IMR-90 (cell line): ENCODE data around the gene H3-3A. TPM values are rescaled to one million over a fixed set of nuclear protein-coding genes. Genes with fewer than 3 reads are reported as not detected.

ENCODE experiments used
- ATAC-seq: fragments of 200-7000 bp; cut with Tn5 transposase; 2 replicates; pipeline ENCODE4 v1.9.1; 2020; ENCODE audit warnings: low read depth, mild to moderate bottlenecking, moderate library complexity
- BruUV-seq: library from RNA; stranded (reverse); fragments of 400-500 nt; replicated peaks from 2 replicates; lab custom pipeline; 2021; lab: Mats Ljungman, UMichigan
- CTCF ChIA-PET: fragments of 300-600 bp; formaldehyde crosslinking; extraction: SDS; loops from one replicate; lab custom pipeline; 2021; ENCODE audit warnings: antibody characterized with exemption; lab: Yijun Ruan, JAX
- POLR2A ChIA-PET: fragments of 300-600 bp; sonication (Branson Sonifier 250); formaldehyde crosslinking; loops from one replicate; lab custom pipeline; 2022; ENCODE audit warnings: antibody characterized with exemption; ENCODE audit not compliant: unreplicated experiment; lab: Charles Lee
- DNase-seq: peaks from one replicate; pipeline ENCODE4 v3.0.0; 2013
- H2AFZ ChIP-seq: replicated peaks from 2 replicates; pipeline ENCODE3; 2013; ENCODE audit warnings: low read length, mild to moderate bottlenecking; ENCODE audit not compliant: poor library complexity
- H2AK5ac ChIP-seq: 2 replicates; pipeline ENCODE4 v1.6.1; 2013; ENCODE audit warnings: low read depth, low read length, inconsistent platforms
- H2AK9ac ChIP-seq: replicated peaks from 2 replicates; pipeline ENCODE3; 2013; ENCODE audit warnings: mild to moderate bottlenecking, low read depth, low read length, moderate library complexity; ENCODE audit not compliant: poor library complexity
- H2BK120ac ChIP-seq: 2 replicates; pipeline ENCODE4 v1.6.1; 2013; ENCODE audit warnings: low read depth, low read length, inconsistent platforms
- H2BK15ac ChIP-seq: 3 replicates; pipeline ENCODE4 v1.6.1; 2013; ENCODE audit warnings: low read depth, low read length, inconsistent platforms
- H2BK20ac ChIP-seq: 2 replicates; pipeline ENCODE4 v1.6.1; 2013; ENCODE audit warnings: low read depth, mild to moderate bottlenecking, inconsistent platforms, low read length, moderate library complexity
- H2BK5ac ChIP-seq: 2 replicates; pipeline ENCODE4 v1.6.1; 2013; ENCODE audit warnings: mild to moderate bottlenecking, low read depth, low read length, inconsistent platforms; ENCODE audit not compliant: poor library complexity, severe bottlenecking
- H3K14ac ChIP-seq: replicated peaks from 2 replicates; pipeline ENCODE4 v1.6.1; 2013; ENCODE audit warnings: low read depth, low read length, inconsistent platforms
- H3K18ac ChIP-seq: 2 replicates; pipeline ENCODE4 v1.6.1; 2013; ENCODE audit warnings: low read depth, low read length, control low read depth
- H3K23ac ChIP-seq: 2 replicates; pipeline ENCODE4 v1.6.1; 2013; ENCODE audit warnings: low read depth, low read length, inconsistent platforms
- H3K27ac ChIP-seq: 2 replicates; pipeline ENCODE4 v1.5.1; 2013; ENCODE audit warnings: mild to moderate bottlenecking, control low read depth, low read length; ENCODE audit not compliant: insufficient read depth
- H3K27me3 ChIP-seq: 2 replicates; pipeline ENCODE4 v1.6.1; 2013; ENCODE audit warnings: low read length; ENCODE audit not compliant: control insufficient read depth, insufficient read depth
- H3K36me3 ChIP-seq: 2 replicates; pipeline ENCODE4 v1.6.1; 2013; ENCODE audit warnings: low read length, mixed read lengths; ENCODE audit not compliant: control insufficient read depth, insufficient read depth
- H3K4ac ChIP-seq: 2 replicates; pipeline ENCODE4 v1.6.1; 2013; ENCODE audit warnings: low read depth, low read length, inconsistent platforms
- H3K4me1 ChIP-seq: 2 replicates; pipeline ENCODE4 v1.6.1; 2013; ENCODE audit warnings: low read length, mixed read lengths; ENCODE audit not compliant: control insufficient read depth, insufficient read depth
- H3K4me2 ChIP-seq: 2 replicates; pipeline ENCODE4 v1.6.1; 2013; ENCODE audit warnings: low read depth, mild to moderate bottlenecking, control low read depth, low read length, moderate library complexity
- H3K4me3 ChIP-seq: 2 replicates; pipeline ENCODE4 v1.5.1; 2013; ENCODE audit warnings: low read depth, mild to moderate bottlenecking, control low read depth, low read length, moderate library complexity; ENCODE audit not compliant: insufficient read depth
- H3K56ac ChIP-seq: 2 replicates; pipeline ENCODE4 v1.6.1; 2013; ENCODE audit warnings: low read length, inconsistent platforms; ENCODE audit not compliant: insufficient read depth; ENCODE audit errors: extremely low read depth
- H3K79me1 ChIP-seq, 2 experiments: 2 replicates each; pipeline ENCODE4 v1.6.1; 2013; ENCODE audit warnings: low read length in 2 of 2, inconsistent platforms in 1 of 2, low read depth in 1 of 2
- H3K9ac ChIP-seq: 2 replicates; pipeline ENCODE4 v1.6.1; 2013; ENCODE audit warnings: low read depth, low read length, control low read depth
- H3K9me1 ChIP-seq: 2 replicates; pipeline ENCODE4 v1.6.1; 2013; ENCODE audit warnings: low read length, inconsistent platforms; ENCODE audit not compliant: insufficient read depth
- H3K9me3 ChIP-seq: 2 replicates; pipeline ENCODE4 v1.6.1; 2013; ENCODE audit warnings: low read length; ENCODE audit not compliant: control insufficient read depth, insufficient read depth
- H4K20me1 ChIP-seq: 2 replicates; pipeline ENCODE4 v1.6.1; 2013; ENCODE audit warnings: low read length, inconsistent platforms; ENCODE audit not compliant: insufficient read depth
- H4K5ac ChIP-seq: 2 replicates; pipeline ENCODE4 v1.6.1; 2013; ENCODE audit warnings: mild to moderate bottlenecking, low read depth, low read length, control low read depth
- H4K8ac ChIP-seq, 2 experiments: 2 replicates each; pipeline ENCODE4 v1.6.1; 2013; ENCODE audit warnings: low read depth in 2 of 2, low read length in 2 of 2, control low read depth in 1 of 2, inconsistent platforms in 1 of 2
- H4K91ac ChIP-seq: 2 replicates; pipeline ENCODE4 v1.6.1; 2013; ENCODE audit warnings: low read depth, low read length, inconsistent platforms; ENCODE audit not compliant: insufficient read depth
- BHLHE40 ChIP-seq: fragments of 150-350 bp; IDR thresholded peaks from 2 replicates; pipeline ENCODE4 v1.6.1; 2016; ENCODE audit warnings: mild to moderate bottlenecking, low read depth, low read length
- CEBPB ChIP-seq: IDR thresholded peaks from 2 replicates; pipeline ENCODE4 v1.6.1; 2012; ENCODE audit warnings: low read depth, low read length, improper control_type of control experiment
- CHD1 ChIP-seq: IDR thresholded peaks from 2 replicates; pipeline ENCODE4 v1.6.1; 2012; ENCODE audit warnings: low read depth, low read length, improper control_type of control experiment
- CTCF ChIP-seq: conservative IDR thresholded peaks from 2 replicates; pipeline ENCODE4 v1.5.1; 2012; ENCODE audit warnings: mild to moderate bottlenecking, low read depth, low read length, improper control_type of control experiment
- ELK1 ChIP-seq: fragments of 150-350 bp; IDR thresholded peaks from 2 replicates; pipeline ENCODE4 v1.6.1; 2016; ENCODE audit warnings: low read depth, mild to moderate bottlenecking, low read length, moderate library complexity, borderline replicate concordance
- FOS ChIP-seq: fragments of 150-350 bp; IDR thresholded peaks from 2 replicates; pipeline ENCODE4 v1.6.1; 2016; ENCODE audit warnings: low read depth, low read length
- MAFK ChIP-seq: IDR thresholded peaks from 2 replicates; pipeline ENCODE4 v1.6.1; 2012; ENCODE audit warnings: low read depth, low read length, improper control_type of control experiment
- MAZ ChIP-seq: IDR thresholded peaks from 2 replicates; pipeline ENCODE4 v1.6.1; 2012; ENCODE audit warnings: low read depth, mild to moderate bottlenecking, low read length, improper control_type of control experiment, moderate library complexity, borderline replicate concordance
- MXI1 ChIP-seq: IDR thresholded peaks from 2 replicates; pipeline ENCODE4 v1.6.1; 2012; ENCODE audit warnings: low read depth, mild to moderate bottlenecking, low read length, moderate library complexity, borderline replicate concordance
- NFE2L2 ChIP-seq: fragments of 150-350 bp; IDR thresholded peaks from 2 replicates; pipeline ENCODE4 v1.6.1; 2016; ENCODE audit warnings: low read depth, mild to moderate bottlenecking, low read length
- RAD21 ChIP-seq: IDR thresholded peaks from 2 replicates; pipeline ENCODE4 v1.6.1; 2012; ENCODE audit warnings: low read length, improper control_type of control experiment
- RCOR1 ChIP-seq: IDR thresholded peaks from 2 replicates; pipeline ENCODE4 v1.6.1; 2012; ENCODE audit warnings: mild to moderate bottlenecking, low read length, improper control_type of control experiment; ENCODE audit not compliant: insufficient replicate concordance
- RFX5 ChIP-seq: IDR thresholded peaks from 2 replicates; pipeline ENCODE4 v1.8.0; 2012; ENCODE audit warnings: low read depth, mild to moderate bottlenecking, low read length, moderate library complexity
- SMC3 ChIP-seq: fragments of 150-350 bp; IDR thresholded peaks from 2 replicates; pipeline ENCODE4 v1.6.1; 2016; ENCODE audit warnings: low read depth, mild to moderate bottlenecking, antibody characterized with exemption, low read length, moderate library complexity
- USF2 ChIP-seq: fragments of 150-350 bp; IDR thresholded peaks from 2 replicates; pipeline ENCODE4 v1.6.1; 2017; ENCODE audit warnings: mild to moderate bottlenecking, antibody characterized with exemption, low read length, low read depth
- WGBS, 2 experiments: methylation state at CpG; one replicate each; pipeline versions ENCODE4 v1.1.5 to v1.1.7; 2013; ENCODE audit warnings: missing lambda C conversion rate in 2 of 2; ENCODE audit not compliant: insufficient read length in 1 of 2; ENCODE audit errors: extremely low coverage in 2 of 2; 5-methylcytosine and 5-hydroxymethylcytosine counted together
- dilution Hi-C: fragments of 300-500 bp; cut with HindIII; formaldehyde crosslinking; loops from one replicate; pipeline ENCODE4 v1.14.3; 2018; ENCODE audit warnings: low sequenced_read_pairs; ENCODE audit not compliant: unreplicated experiment
- in situ Hi-C: fragments of 300-500 bp; cut with MboI; formaldehyde crosslinking; loops from 3 replicates; pipeline ENCODE4 v1.14.3; 2019; ENCODE audit warnings: low sequenced_read_pairs, inconsistent platforms, mixed read lengths
- intact Hi-C: fragments of 100-400 bp; cut with micrococcal nuclease; formaldehyde crosslinking; loops from 2 replicates; pipeline ENCODE4 v1.10.0; 2022
- polyA plus RNA-seq, 3 experiments: library from polyadenylated mRNA; depleted of rRNA; stranded (reverse); fragments of >200 nt; gene quantifications; 2 replicates each; pipeline ENCODE4 v1.2.3, GENCODE V29; 2012; ENCODE audit warnings: low replicate concordance in 1 of 3
- total RNA-seq: library from RNA; depleted of rRNA; stranded (reverse); fragments of >200 nt; gene quantifications from 2 replicates; pipeline ENCODE4 v1.2.3, GENCODE V29; 2012

Gene H3-3A
- total and polyA plus RNA-seq, 2 of the 4 experiments (the other 2 are of a cell fraction) = 188 to 256 TPM

DNA sequence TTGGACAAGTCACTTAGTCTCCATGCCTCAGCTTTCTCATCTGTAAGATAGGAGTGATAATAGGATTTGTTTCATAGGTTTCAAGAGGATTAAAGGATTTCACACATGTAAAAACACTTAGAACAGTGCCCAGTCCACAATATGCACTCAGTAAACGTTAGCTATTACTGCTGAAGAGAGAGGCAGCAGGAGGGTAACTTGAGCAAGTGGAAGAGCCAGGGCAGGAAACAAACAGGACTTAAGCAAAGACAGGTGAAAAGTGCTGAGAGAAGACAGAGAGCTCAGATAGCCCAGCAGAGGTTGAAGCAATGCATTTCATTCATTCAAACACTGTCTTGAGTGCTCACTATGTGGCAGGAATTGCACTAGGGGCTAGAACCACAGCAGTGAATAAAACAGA, 21.1 kb upstream of the H3-3A start:
- Histone ChIP-seq H3K23ac (no peak overlapping the region), H3K27ac (no peak overlapping the region), H3K9ac (no peak overlapping the region), H3K9me3 (0 out of 2 replicates have a peak, but pooled peaks cover 2% of the 10 kb centered on the region), H3K4me2 (no peak overlapping the region), H2BK5ac (no peak overlapping the region), H3K4me3 (no peak overlapping the region), H3K4me1 (no peaks in the 10 kb centered on the region), H4K8ac (no peak overlapping the region), H4K91ac (no peak overlapping the region), H3K4ac (no peak overlapping the region), H2BK15ac (no peak overlapping the region), H2AK9ac (no peak overlapping the region), H2AK5ac (no peak overlapping the region), H3K36me3 (no peaks in the 10 kb centered on the region), H3K9me1 (0 out of 2 replicates have a peak, but pooled peaks cover 3% of the 10 kb centered on the region), H3K14ac (no peak overlapping the region), H3K56ac (no peak overlapping the region), H3K18ac (no peak overlapping the region), H4K20me1 (no peaks in the 10 kb centered on the region), H2BK120ac (no peak overlapping the region), H3K79me1 (no peaks in the 10 kb centered on the region), H3K27me3 (peaks cover 9% of the 10 kb centered on the region), H2AFZ (no peak overlapping the region), H4K5ac (no peak overlapping the region), H2BK20ac (no peak overlapping the region)
- intact Hi-C loops = no loop called here
- ATAC-seq (no peak), DNase-seq (no peak)
- CTCF ChIA-PET = no interaction called here
- BruUV-seq = no TSS peak
- POLR2A ChIA-PET = no interaction called here
- dilution Hi-C loops = no loop called here
- no CpG with 5 or more reads among the region's 1 CpG for WGBS, 2 experiments
- in situ Hi-C loops = no loop called here
- TF ChIP-seq RCOR1 (no peak), BHLHE40 (no peak), MAFK (no peak), MAZ (no peak), CTCF (no peak), USF2 (no peak), ELK1 (no peak), CEBPB (no peak), RAD21 (no peak), RFX5 (no peak), NFE2L2 (no peak), MXI1 (no peak), FOS (no peak), CHD1 (no peak), SMC3 (no peak)
